Medulla oblongata (tissue), 1 donor: ENCODE measurements around the gene PPAN.

Experiments
- DNase-seq: peaks from one replicate; pipeline ENCODE4 v3.0.0-alpha.2; 2015; ENCODE audit errors: extremely low spot score

The PPAN gene

DNA sequence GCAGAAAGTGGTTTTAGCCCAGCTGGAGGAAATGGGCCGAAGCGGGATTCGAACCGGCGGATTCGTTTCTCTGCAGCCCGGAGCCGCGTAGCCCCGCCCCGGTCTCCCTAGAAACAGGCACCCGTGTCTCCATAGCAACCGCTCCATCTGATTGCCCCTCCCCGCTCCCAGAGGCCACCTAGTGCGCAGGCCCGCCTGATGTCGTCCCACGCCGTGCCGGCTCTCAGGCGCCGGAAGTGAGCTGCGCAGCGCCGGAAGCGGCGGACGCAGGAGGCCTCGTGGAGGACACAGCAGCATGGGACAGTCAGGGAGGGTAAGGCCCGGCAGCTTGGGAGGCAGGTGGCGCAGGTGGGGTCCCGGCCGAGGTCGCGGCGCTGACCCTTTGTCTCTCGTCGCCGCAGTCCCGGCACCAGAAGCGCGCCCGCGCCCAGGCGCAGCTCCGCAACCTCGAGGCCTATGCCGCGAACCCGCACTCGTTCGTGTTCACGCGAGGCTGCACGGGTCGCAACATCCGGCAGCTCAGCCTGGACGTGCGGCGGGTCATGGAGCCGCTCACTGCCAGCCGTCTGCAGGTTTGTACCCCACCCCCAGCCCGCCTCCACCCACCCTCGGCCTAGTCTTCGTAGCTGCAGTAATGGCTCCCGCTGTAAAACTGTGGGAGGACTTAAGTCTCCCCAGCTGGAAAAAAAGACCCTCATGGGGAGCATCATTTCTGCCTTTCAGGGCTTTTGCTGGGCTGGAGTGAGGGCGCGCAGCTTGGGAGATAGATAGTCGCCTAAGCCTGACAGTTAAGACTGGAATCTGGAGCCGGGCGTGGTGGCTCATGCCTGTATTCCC, at the start of gene PPAN:
Gene PPAN (plus strand): TSS at position 263 of the 837 bp plus-strand sequence. CDS start 33 bp downstream, at position 296.
- DNase-seq = peak; percentile 98

GRCh38 chr19:10061717-10062310, 44.3 kb upstream of the PPAN start:
- no peak for DNase-seq

- no peak for DNase-seq
Observed at GRCh38 chr19:10068205-10068604, 38.0 kb upstream of the PPAN start.

DNA sequence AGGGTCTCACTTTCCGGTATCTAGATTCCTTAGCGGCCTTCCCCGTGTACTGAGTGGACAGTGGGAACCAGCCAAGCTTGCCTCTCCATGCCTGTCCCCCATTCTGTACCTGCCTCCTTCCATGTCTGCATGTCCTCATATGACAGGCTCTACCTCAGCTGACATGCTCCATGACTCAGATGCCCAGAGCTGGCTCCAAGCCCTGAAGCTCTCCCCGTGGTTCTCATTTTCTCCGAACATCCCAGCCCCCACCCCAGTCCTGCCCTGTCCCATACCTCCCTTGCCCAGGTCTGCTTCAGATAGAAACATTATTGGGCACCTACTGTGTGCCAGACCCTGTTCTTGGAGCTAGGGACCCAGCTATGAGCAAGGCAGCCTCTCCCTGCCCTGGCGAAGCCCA, 37.1 kb upstream of the PPAN start:
- no peak for DNase-seq

DNA sequence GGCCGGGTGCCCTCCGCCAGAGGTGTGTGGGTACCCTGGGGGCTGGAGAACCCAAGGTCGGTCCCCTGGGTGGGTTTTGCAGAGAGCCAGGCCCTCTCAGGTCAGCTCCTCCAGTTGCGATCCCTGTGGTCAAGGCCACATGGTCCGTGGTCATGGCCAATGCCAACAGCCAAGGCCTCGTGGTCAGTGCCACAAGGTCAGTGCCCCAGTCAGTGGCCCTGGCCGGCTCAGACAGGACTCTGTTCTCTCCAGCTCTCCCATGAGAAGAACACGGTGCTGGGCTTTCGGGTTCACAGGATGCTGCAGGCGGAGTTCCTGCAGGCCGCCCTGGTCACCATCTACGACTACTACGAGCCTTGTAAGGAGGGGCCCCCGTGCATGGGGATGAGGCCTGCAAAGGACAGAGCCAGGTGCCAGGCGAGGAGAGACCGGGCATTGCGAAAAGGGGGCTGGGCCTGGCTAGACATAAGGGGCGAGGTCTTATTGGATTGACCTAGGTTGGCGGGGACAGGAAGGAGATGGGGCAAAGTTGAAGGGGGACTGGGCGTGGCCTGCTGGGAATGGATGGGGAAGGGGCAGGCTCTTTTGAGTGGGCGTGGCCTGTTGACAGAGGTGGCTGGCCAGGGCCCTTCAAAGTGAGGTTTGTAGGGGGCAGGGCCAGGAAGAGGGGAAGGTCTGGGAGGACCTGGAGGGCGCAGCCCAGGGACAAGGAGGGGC, 35.3 kb upstream of the PPAN start:
- no peak for DNase-seq

DNA sequence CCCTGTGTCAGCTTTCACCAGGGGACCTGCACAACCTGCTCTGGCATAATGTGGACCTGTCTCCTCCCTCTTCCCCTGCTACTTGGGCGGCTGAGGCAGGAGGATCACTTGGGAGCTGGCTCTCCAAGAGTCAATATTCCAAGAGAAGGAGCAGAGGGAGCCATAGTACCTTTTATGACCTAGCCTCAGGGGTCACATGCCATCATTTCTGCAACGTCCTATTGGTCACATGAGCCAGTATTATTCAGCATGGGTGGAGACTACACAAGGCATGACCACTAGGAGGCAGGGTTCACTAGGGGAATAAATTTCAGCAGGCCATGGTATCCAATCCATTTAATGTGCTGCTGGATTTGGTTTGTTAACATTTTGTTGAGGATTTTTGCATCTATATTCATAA, 32.0 kb upstream of the PPAN start:
- no peak for DNase-seq

DNA sequence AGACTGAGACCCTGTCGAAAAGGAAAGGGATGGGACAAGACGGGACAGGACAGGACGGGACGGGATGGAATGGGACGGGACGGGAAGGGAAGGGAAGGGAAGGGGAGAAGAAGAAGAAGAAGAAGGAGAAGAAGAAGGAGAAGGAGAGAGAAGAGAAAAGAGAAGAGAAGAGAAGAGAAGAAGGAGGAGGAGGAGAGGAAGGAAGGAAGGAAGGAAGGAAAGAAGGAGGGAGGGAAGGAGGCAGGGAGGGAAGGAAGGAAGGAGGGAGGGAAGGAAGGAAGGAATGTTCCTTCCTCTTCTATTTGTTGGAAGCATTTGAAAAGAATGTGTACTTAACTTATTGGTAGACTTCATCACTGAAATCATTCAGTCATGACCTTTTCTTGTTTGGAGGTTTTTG, 29.6 kb upstream of the PPAN start:
- no peak for DNase-seq

DNA sequence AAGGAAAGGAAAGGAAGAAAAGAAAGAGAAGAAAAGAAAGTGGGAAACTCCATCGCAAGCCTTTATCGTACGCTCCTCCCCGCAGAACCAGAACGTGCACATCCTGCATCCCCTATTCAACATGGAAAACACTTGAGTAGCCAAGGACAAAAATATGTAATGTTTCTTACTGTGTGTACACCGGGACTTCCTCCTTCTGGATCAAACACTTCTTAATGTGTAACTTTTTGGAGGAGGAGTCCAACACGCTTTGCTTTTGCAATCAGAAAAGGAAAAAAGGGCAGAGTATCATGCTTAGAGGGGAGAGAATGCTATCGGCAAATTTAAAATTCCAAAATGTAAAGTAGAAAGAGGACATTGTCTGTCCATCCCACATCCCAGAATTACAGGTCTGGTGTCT, 27.8 kb upstream of the PPAN start:
- no peak for DNase-seq

- no peak for DNase-seq
Observed at GRCh38 chr19:10079031-10079453, 27.1 kb upstream of the PPAN start.

DNA sequence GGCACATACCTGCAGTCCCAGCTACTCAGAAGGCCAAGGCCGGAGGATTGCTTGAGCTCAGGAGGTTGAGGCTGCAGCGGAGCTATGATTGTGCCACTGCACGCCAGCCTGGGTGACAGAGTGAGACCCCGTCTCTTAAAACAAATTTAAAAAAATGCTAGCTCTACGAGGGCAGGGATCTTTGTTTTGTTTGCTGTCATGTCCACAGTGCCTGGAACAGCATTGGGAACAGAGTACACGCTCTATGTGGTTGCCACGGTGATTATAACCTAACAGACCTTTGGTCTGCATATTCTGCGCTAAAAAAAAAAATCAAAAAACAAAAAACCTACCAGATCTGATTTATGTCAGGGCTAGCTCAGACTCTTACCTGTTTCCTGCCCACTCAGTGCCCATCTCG, 22.3 kb upstream of the PPAN start:
- DNase-seq = no peak

- no peak for DNase-seq
Observed at GRCh38 chr19:10084803-10085202, 21.4 kb upstream of the PPAN start.

DNA sequence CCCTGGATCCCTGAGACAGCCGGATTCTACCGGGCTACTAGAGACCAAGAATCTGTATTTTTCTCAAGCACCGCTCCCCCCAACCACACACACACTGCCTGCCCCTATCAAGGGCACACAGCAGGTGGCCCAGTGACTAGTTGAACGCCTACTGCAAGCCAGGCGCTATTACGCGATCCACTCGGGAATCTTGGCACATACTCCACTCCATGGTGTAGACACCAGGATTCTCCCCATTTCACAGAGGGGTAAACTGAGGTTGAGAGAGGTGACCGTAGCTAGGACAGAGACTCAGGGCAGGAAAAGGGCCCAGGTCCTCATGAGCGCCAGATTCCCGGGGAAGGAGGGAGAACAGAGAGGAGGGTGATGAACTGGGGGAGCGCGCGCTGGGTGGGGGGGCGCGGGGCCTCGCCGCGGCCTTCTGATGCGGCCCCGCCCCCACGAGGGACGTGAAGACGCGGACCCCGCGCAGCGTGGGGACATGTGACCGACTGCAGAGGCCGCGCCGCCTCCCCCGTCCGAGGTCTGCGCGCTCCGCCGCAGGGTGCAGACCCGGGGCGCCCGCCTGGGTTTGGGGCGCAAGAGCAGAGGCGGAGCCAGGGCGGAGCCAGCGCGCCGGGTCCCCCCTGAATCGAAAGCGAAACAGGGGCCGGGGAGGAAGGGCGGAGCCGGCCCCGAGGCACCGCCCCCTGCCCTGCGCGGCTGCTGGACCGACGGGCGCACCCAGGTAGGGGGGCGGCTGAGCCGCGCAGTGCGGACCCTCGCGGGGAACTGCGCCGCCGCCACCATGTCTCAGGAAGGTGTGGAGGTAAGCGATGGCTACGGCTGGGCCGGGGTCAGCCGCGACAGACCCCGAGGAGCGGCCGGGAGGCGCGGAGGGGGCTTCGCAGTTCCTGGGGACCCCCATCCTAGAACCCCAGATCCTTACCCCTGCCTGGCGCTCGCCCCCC, 20.2 kb upstream of the PPAN start, which contains the start of gene SHFL:
Gene SHFL (plus strand): TSS at position 677 of the 950 bp plus-strand sequence. CDS start 111 bp downstream, at position 788.
- peak; percentile 66 for DNase-seq

DNA sequence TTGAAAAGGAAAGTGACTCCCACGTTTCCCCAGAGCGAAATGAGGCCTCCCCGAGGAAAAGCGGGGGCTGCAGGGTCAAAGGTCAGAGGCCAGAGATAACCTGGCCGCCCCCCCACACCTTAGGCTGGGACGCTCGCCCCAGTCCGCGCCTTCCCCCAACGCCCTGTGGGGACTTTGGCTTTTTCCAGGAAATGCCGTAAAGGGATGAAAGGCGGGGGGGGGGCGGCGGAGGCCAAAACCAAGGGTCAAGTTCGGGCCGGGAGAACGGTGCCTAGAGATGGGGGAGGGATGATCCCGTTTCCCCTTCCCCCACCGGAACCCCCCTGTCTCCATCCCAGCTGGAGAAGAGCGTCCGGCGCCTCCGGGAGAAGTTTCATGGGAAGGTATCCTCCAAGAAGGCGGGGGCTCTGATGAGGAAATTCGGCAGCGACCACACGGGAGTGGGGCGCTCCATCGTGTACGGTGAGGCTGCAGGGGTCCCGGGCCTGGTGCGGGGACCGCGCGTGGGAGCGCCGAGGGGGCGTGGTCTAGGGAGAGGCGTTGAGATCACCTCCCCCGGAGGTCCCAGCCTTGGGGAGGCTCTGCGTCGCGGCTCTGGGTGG, 19.5 kb upstream of the PPAN start:
- DNase-seq = no peak

GRCh38 chr19:10087296-10088061, 18.7 kb upstream of the PPAN start:
- DNase-seq = no peak

GRCh38 chr19:10088949-10089554, 17.1 kb upstream of the PPAN start:
- no peak for DNase-seq

GRCh38 chr19:10089801-10090375, 16.3 kb upstream of the PPAN start:
- no peak for DNase-seq

DNA sequence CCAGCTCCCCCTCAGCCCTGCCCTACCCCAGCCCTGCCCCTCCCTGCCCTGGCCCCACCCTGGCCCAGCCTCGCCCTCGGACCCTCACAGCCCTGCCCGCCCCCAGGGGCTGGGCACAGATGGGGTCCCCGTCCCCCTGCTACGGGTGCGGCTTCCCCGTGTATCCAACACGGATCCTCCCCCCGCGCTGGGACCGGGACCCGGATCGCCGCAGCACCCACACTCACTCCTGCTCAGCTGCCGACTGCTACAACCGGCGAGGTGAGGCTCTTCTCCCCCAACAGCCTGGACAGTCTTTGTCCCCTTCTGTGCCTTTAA, 14.8 kb upstream of the PPAN start:
- no peak for DNase-seq

GRCh38 chr19:10091895-10092641, 14.1 kb upstream of the PPAN start:
- DNase-seq = no peak
